Measurements from ENCODE around the gene CUEDC1.

GRCh38 chr17:57984261-57984890 is 29.2 kb upstream of the CUEDC1 start:
- TF ChIP-seq CTCF (IDR thresholded peaks at IDR 0.05) (no peak), POLR2A (IDR thresholded peaks at IDR 0.05) (no peak)
